Activated effector memory CD4-positive, alpha-beta T cell treated with Interleukin-2 at 50 U/mL for 16 hours (primary cell): Measurements from ENCODE around the gene YJEFN3.

ENCODE experiments used
- DNase-seq: peaks from one replicate; pipeline ENCODE4 v3.0.0-alpha.2; 2020

Gene YJEFN3

GRCh38 chr19:19528721-19529490 is at the start of gene YJEFN3:
Gene YJEFN3, plus strand, starts transcription at chr19:19528911. Its CDS starts 22 bp downstream, at chr19:19528933.
- no peak for DNase-seq

GRCh38 chr19:19480688-19481087 is 48.0 kb upstream of the YJEFN3 start:
- DNase-seq: no peak

GRCh38 chr19:19482809-19483596 is 45.7 kb upstream of the YJEFN3 start:
- DNase-seq: no peak

GRCh38 chr19:19485161-19485997 is 43.3 kb upstream of the YJEFN3 start:
- no peak for DNase-seq

GRCh38 chr19:19485998-19486290 is 42.8 kb upstream of the YJEFN3 start:
- DNase-seq: no peak

- no peak for DNase-seq
Observed at GRCh38 chr19:19486343-19487076, 42.2 kb upstream of the YJEFN3 start.

- no peak for DNase-seq
Observed at GRCh38 chr19:19487077-19487949, 41.4 kb upstream of the YJEFN3 start.

GRCh38 chr19:19487950-19488874 is 40.5 kb upstream of the YJEFN3 start:
- DNase-seq: no peak

GRCh38 chr19:19488875-19489690 is 39.6 kb upstream of the YJEFN3 start:
- peak; percentile 85 for DNase-seq

- no peak for DNase-seq
Observed at GRCh38 chr19:19489804-19490204, 38.9 kb upstream of the YJEFN3 start.

- peak; percentile 72 for DNase-seq
Observed at GRCh38 chr19:19490214-19490968, 38.3 kb upstream of the YJEFN3 start.

GRCh38 chr19:19491321-19492025 is 37.2 kb upstream of the YJEFN3 start:
- no peak for DNase-seq

- DNase-seq: no peak
Observed at GRCh38 chr19:19492026-19492610, 36.6 kb upstream of the YJEFN3 start.

GRCh38 chr19:19493841-19494546 is 34.7 kb upstream of the YJEFN3 start:
- DNase-seq: no peak

- no peak for DNase-seq
Observed at GRCh38 chr19:19495614-19496603, 32.8 kb upstream of the YJEFN3 start.
